Measurements from ENCODE around the gene STX19. TPM values are rescaled to one million over a fixed set of nuclear protein-coding genes. Genes with fewer than 3 reads are reported as not detected.

The STX19 gene
- total RNA-seq, 4 donors from 2014 or later = 4.9 to 23.5 (median 11.7) TPM

- no peak for DNase-seq
These were observed 40.9 kb upstream of the STX19 start for GRCh38 chr3:94069194-94069813.

GRCh38 chr3:94066506-94067500 lies 38.4 kb upstream of the STX19 start:
- intact Hi-C loops (cut with DNase I; ENCODE audit: low total_unique reads) = loop anchor here (5.0 kb wide), 1 partner anchor 65 kb away; no protein-coding TSS in a partner anchor
- peak overlapping the region in 1 of 4 donors; percentile 16 for H3K27ac ChIP-seq
- no peak for DNase-seq
- peaks cover 13 to 53% (median 22%) of the 10 kb centered on the region in 4 donors for H3K4me1 ChIP-seq
- no peak overlapping the region for H3K4me3 ChIP-seq
- no peaks in the 10 kb centered on the region for H3K9me3 ChIP-seq
- TF ChIP-seq, protein P1, sequence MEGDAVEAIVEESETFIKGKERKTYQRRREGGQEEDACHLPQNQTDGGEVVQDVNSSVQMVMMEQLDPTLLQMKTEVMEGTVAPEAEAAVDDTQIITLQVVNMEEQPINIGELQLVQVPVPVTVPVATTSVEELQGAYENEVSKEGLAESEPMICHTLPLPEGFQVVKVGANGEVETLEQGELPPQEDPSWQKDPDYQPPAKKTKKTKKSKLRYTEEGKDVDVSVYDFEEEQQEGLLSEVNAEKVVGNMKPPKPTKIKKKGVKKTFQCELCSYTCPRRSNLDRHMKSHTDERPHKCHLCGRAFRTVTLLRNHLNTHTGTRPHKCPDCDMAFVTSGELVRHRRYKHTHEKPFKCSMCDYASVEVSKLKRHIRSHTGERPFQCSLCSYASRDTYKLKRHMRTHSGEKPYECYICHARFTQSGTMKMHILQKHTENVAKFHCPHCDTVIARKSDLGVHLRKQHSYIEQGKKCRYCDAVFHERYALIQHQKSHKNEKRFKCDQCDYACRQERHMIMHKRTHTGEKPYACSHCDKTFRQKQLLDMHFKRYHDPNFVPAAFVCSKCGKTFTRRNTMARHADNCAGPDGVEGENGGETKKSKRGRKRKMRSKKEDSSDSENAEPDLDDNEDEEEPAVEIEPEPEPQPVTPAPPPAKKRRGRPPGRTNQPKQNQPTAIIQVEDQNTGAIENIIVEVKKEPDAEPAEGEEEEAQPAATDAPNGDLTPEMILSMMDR (IDR thresholded peaks at IDR 0.05) = no peak
- TF ChIP-seq EP300 (IDR thresholded peaks at IDR 0.05; ENCODE audit: low read depth) (no peak), POLR2AphosphoS5 (IDR thresholded peaks at IDR 0.05) (no peak), POLR2A (IDR thresholded peaks at IDR 0.05) (no peak)
- H3K27me3 ChIP-seq = no peaks in the 10 kb centered on the region
- 78 to 85% methylated on average over 5 to 6 of the region's 6 CpGs for WGBS, 2 donors (ENCODE audit: low coverage in 1 of 2)
- H3K36me3 ChIP-seq = no peaks in the 10 kb centered on the region
- in situ Hi-C loops (cut with MboI; ENCODE audit: low pct_ligation_motif_present in 1 of 4, low pct_unique_long_range_greater_than_20kb in 1 of 4, low sequenced_read_pairs in 3 of 4) = loop anchor here in 1 of 4 donors (10.0 kb wide), 1 partner anchor 92 kb away; the partner anchor contains the start of gene PROS1

More at GRCh38 chr3:94069194-94069813, 40.9 kb upstream of the STX19 start:
- in situ Hi-C loops (cut with MboI; ENCODE audit: low pct_ligation_motif_present in 1 of 4, low pct_unique_long_range_greater_than_20kb in 1 of 4, low sequenced_read_pairs in 3 of 4) (loop anchor here in 1 of 4 donors (10.0 kb wide), 1 partner anchor 95 kb away; the partner anchor contains the start of gene PROS1), intact Hi-C loops (cut with DNase I; ENCODE audit: low total_unique reads) (loop anchor here (5.0 kb wide), 1 partner anchor 67 kb away; no protein-coding TSS in a partner anchor)
- H3K27me3 ChIP-seq = no peaks in the 10 kb centered on the region
- no peak overlapping the region for H3K27ac ChIP-seq
- H3K4me1 ChIP-seq = peaks cover 2 to 38% (median 13%) of the 10 kb centered on the region in 4 donors
- H3K4me3 ChIP-seq = no peak overlapping the region
- no peaks in the 10 kb centered on the region for H3K9me3 ChIP-seq
- no peaks in the 10 kb centered on the region for H3K36me3 ChIP-seq
- 45 to 53% methylated on average over 4 of the region's 4 CpGs for WGBS, 2 donors (ENCODE audit: low coverage in 1 of 2)
- TF ChIP-seq EP300 (IDR thresholded peaks at IDR 0.05; ENCODE audit: low read depth) = no peak
- TF ChIP-seq, protein P1 (IDR thresholded peaks at IDR 0.05) = peak; percentile 42 to 69 (median 56)

- Histone ChIP-seq H3K36me3 (no peaks in the 10 kb centered on the region), H3K4me3 (no peak overlapping the region), H3K9me3 (no peaks in the 10 kb centered on the region), H3K27ac (peak overlapping the region in 1 of 4 donors; percentile 16), H3K27me3 (no peaks in the 10 kb centered on the region), H3K4me1 (peaks cover 13 to 57% (median 23%) of the 10 kb centered on the region in 4 donors)
- WGBS, 2 donors (ENCODE audit: low coverage in 1 of 2) = 82 to 86% methylated on average over 1 of the region's 1 CpG
- no peak for DNase-seq
- in situ Hi-C loops (cut with MboI; ENCODE audit: low pct_ligation_motif_present in 1 of 4, low pct_unique_long_range_greater_than_20kb in 1 of 4, low sequenced_read_pairs in 3 of 4) (loop anchor here in 1 of 4 donors (10.0 kb wide), 1 partner anchor 91 kb away; the partner anchor contains the start of gene PROS1), intact Hi-C loops (cut with DNase I; ENCODE audit: low total_unique reads) (loop anchor here (5.0 kb wide), 1 partner anchor 64 kb away; no protein-coding TSS in a partner anchor)
- TF ChIP-seq EP300 (IDR thresholded peaks at IDR 0.05; ENCODE audit: low read depth) (no peak), POLR2AphosphoS5 (IDR thresholded peaks at IDR 0.05) (no peak), POLR2A (IDR thresholded peaks at IDR 0.05) (no peak)
- TF ChIP-seq, protein P1 (IDR thresholded peaks at IDR 0.05) = no peak
These were observed 37.6 kb upstream of the STX19 start for GRCh38 chr3:94065819-94066480.

All from transverse colon (tissue), 4 donors.